ENCODE data around the gene RNF25. TPM values are rescaled to one million over a fixed set of nuclear protein-coding genes. Genes with fewer than 3 reads are reported as not detected.
A peak's percentile ranks its signal among the peaks of the same experiment; 100 is the strongest.

RNF25 gene
- total and polyA plus RNA-seq, 2 of the 8 experiments (the other 6 are each of a cell fraction or from before 2014, with no cell fraction given) = 19.6 to 29.6 TPM

GRCh38 chr2:218710687-218711549 lies 39.1 kb upstream of the RNF25 start, which contains the start of gene TTLL4 (continued):
- TF ChIP-seq JUND (IDR thresholded peaks at IDR 0.05; ENCODE audit: low read length) (no peak), KDM4A (IDR thresholded peaks at IDR 0.05; ENCODE audit: low read depth, low read length, severe bottlenecking) (peak; percentile 96), BACH1 (IDR thresholded peaks at IDR 0.05; ENCODE audit: low read length) (peak; percentile 86), SUZ12 (IDR thresholded peaks at IDR 0.05; ENCODE audit: low read length) (0 out of 2 replicates have a peak, but pooled peaks have one; percentile 47)

Data from H1 (cell line).